Hematopoietic multipotent progenitor cell treated with erythropoietin and hydrocortisone succinate and interleukin-3 and kit ligand, for 4 days (in vitro differentiated cells): ENCODE data around the gene MROH2B.

Experiments used
- DNase-seq: peaks from one replicate; pipeline ENCODE4 v3.0.0-alpha.2; 2015

MROH2B gene

GRCh38 chr5:41012318-41012717, 58.8 kb downstream of the MROH2B start:
- no peak for DNase-seq

- DNase-seq, result no peak
Observed at GRCh38 chr5:41010572-41010971, 60.6 kb downstream of the MROH2B start.

- DNase-seq, result no peak
Observed at GRCh38 chr5:41009232-41009631, 61.9 kb downstream of the MROH2B start.

GRCh38 chr5:41004931-41005330, 66.2 kb downstream of the MROH2B start:
- no peak for DNase-seq

DNA sequence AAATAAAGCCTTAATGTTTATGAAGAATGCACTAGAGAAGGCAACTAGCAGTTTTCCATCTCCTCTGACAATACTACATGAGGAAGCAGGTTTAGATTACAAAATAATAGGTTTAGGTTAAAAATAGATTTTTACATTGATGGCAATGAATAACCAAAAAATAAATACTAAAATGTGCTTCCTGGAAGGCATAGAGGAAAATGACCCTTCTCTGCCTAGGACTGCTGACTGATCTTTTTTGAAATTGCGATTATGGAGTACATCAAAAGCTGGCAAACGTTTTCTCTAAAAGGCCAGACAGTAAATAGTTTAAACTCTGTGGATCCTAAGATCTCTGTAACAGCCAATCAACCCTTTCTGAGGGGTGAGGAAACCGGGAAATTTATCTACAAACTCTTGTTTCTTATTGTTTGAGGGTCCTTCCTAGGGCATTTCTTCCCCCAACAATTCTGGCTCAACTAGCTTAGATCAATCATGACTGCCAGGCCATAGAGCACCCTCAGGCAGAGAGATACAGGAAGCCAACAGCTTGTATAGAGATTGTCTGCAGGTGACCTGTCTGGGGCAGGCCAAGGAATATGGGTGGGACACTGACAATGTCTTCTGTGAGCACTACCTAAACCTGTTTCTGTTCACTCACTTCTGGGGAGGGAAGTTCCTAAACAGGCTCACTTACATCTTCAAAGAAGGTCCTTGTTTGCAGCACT, 67.3 kb downstream of the MROH2B start:
- DNase-seq, result no peak

DNA sequence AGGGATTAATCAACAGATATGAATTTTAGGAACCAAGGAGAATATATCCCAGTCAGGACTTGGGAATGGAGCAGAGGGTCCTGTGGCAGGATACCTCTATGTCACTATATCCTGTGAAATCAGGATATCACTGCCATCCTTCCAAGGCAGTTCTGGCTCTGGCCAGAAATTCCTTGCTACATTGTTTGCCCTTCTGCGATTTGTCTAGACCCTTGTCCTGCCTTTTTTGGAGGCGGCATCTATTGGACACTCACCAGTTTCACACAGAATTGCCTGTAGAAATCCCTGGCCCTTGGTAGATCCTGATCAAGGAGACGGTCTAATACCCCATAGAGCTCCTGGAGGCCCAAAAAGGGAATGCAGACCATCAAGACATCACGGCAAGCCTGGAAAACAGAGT, 71.2 kb downstream of the MROH2B start:
- no peak for DNase-seq

DNA sequence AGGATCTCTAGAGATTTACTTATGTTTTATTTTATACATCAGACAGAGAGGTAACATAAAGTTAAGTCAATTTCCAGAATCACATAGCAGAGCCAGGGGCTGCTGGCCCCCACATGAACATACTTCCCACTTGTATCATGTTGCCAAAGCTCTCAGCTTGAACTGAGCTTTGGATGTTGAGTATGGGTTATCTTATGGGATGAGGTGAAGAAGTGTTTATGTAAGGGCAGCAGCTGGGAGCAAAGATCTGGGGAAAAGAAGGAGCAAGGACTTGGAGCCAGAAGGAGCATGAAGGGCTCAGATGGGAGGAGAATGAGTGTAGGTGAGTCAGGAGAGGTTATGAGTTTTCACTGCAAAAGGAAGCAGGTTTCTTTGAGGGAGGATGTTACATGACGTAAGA, 72.0 kb downstream of the MROH2B start:
- DNase-seq, result no peak

DNA sequence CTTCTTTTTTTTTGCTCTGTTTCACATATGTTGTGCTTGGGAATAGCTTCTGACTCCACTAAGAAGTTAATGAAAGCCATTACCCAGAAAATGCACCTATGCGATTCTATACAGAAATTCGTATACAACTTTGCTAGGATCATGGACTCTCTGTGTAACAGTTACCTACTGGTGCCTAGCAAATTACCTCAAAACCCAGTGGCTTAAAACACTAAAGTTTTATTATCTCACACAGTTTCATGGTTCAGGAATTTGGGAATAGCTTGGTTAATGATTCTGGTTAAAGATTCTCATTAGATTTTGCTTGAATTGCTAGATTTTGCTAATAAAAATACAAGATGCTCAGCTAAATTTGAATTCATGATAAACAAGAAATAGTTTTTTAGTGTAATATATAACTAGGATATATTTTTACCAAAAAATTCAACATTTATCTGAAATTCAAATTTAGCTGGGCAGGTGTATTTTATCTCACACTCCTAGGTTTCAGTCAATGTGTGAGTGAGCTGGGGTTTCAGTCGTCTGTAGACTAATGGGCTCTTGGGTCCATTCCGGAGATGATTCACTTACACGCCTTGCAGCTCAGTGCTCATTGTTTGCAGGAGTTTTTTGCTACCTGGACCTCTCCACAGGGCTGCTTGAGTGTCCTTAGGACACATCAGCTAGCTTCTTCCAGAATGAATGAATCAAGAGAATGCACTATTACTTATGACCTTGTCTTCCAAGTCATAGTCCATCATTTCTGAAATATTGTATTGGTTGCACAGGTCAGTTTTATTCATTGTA, 75.1 kb downstream of the MROH2B start:
- DNase-seq, result no peak

- DNase-seq, result no peak
Observed at GRCh38 chr5:40991981-40992559, 79.1 kb downstream of the MROH2B start.

DNA sequence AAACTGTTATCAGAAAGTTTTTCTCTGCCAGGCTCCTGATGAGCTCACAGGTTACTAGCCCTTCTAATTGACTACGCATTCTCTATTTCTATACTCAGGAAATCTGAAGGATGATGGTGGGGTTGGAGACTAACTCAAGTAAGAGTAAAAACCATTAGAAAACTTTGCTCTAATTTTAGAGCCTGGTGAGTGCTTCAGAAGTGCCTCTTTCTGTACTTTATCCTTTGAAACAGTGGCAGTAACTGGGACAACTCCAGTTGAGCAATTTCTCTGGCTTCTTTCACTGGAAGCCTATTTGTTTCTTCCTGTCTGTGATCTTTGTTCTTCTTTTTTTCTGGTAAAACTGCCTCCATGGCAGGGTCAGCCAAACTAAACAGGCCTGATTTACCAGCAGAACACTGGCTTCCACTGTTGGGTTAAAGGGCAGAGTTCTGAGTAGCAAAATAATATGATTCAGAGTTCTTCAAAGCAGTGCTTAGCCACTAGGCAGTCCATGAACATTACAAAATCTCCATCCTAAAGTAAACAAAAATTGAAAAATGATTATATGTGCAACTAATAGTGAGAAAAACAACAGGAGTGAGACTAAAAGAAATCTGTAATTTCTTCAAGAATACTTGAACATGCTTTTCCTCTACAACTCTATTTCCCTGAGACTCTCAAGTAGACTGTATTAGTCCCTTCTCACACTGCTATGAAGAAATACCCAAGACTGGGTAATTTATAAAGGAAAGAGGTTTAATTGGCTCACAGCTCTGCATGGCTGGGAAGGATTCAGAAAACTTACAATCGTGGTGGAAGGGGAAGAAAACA, 79.8 kb downstream of the MROH2B start:
- no peak for DNase-seq

- DNase-seq, result no peak
Observed at GRCh38 chr5:40988746-40989510, 82.2 kb downstream of the MROH2B start.

- no peak for DNase-seq
Observed at GRCh38 chr5:40987349-40987748, 83.8 kb downstream of the MROH2B start.

- no peak for DNase-seq
Observed at GRCh38 chr5:40986666-40987065, 84.5 kb downstream of the MROH2B start.

DNA sequence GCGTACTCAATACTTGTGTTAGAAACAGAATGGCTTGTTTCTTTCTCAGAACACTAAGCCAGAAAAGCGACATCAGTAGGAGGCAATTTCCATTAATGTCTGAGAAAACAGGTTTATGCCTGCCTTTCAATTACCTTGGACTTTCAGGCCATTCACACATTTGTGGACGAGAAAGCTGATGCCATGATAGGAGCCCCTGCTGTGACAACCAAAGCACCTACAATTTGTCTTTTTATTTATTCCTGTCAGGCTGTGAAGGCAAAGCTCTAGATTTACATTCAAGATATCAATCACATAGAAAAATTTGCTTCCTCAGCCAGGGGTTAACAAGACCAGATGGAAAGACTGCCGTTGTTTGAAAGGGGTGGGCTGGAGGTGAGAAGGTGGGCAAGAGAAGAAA, 85.6 kb downstream of the MROH2B start:
- DNase-seq, result no peak

DNA sequence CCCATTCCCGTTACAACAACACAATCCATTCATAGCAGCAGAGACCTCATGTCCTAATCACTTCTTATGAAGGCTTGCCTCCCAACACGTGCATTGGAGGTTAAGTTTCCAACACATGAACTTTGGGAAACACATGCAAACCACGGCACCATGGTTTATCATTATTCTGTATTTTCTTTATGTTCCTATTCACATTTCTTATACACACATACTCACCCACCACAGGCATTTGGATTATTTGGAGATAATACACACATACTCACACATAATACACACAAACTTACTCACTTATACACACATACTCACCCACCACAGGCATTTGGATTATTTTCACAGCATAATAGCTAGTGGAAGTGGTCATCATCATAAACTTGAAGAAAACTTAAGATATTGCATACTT, 86.3 kb downstream of the MROH2B start:
- DNase-seq, result no peak

- DNase-seq, result no peak
Observed at GRCh38 chr5:40983781-40984180, 87.4 kb downstream of the MROH2B start.

- DNase-seq, result no peak
Observed at GRCh38 chr5:40981420-40981819, 89.7 kb downstream of the MROH2B start.

- no peak for DNase-seq
Observed at GRCh38 chr5:40976836-40977235, 94.3 kb downstream of the MROH2B start.

DNA sequence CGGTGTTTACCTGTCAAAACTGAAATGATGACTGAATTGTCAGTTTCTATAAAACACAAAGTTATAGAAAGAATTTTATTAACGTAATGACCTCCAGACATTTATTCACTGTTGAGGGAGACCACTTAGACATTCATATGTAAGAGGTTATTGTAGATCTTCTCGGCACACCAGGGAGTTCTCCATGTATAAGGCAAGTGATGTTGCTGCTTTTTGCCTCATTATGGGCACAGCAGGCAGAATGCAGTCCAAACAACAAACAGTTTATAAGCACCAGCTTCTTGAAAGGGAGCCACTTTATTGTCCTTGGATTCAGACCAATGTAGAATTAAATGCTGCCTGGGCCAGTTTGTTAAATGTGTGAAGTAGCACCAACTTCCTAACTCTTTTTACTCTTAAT, 95.1 kb downstream of the MROH2B start:
- DNase-seq, result no peak

DNA sequence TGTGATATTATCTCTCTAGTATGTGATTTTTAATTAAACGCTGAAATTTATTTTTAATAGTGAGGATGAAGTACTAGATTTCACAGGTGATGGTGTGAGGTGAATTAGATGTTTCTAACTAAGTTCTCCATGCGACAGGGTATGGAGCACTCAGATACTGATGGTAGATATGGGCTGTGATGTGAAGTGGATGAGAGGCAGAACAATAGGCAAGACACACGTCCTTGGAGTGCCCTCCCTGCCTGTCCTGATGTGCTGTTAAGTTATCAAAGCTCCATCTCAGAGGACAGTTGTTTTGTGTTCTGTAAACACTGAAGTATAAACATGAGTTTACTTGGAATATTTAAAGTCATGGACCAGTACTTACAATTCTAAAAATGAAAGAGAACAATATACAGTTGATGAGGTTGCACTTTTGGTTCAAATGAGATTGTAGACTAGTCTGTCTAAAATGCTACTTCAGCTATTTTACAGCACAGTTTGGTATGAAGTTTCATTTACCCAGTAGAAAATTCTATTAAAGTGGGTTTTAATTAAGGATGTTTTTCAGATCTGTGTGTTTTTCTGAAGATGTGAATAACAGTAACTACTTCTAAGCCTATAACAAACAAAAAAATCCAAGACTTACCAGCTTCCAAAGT, 97.7 kb downstream of the MROH2B start:
- no peak for DNase-seq

- DNase-seq, result no peak
Observed at GRCh38 chr5:40972434-40972833, 98.7 kb downstream of the MROH2B start.
